HG02870 (cell line): ENCODE results near the gene IRS2.

Experiments used
- ATAC-seq: cut with Tn5 transposase; IDR thresholded peaks from one replicate; pipeline ENCODE4 v1.9.1; 2021; ENCODE audit warnings: mild to moderate bottlenecking, moderate library complexity; ENCODE audit not compliant: unreplicated experiment

The IRS2 gene

DNA sequence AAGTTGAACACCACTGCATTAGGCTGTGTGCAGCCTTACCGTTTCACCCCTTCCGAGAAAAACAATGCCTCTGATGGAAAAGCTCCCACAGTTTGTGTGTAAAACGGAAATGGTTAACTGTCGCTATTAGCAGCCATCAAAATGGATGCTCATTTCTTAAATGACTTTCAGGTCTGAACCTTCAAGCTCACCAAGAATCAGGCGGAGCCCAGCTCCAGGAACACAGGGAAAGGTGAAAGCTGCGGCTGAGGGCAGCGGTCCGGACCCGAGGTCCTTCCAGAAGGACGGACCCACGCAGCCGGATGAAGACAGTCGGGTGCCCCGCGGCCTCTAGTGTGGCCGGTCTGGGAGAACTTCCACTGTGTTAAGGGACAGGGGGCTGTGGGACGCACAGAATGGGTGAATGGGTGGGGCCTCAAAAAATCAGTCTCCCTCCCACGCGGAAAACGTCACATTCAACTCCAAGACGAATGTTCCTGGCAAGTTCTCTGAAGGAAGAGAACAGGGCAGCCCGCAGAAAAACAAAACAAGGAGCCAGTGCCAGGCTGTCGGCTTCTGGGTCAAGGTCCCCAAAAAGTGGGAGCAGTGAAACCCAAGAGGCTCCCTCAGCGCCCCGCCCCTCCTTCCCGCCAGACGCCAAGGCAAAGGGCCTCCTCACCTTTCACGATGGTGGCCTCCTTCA lies 4.9 kb downstream of the IRS2 start:
- ATAC-seq = no peak

DNA sequence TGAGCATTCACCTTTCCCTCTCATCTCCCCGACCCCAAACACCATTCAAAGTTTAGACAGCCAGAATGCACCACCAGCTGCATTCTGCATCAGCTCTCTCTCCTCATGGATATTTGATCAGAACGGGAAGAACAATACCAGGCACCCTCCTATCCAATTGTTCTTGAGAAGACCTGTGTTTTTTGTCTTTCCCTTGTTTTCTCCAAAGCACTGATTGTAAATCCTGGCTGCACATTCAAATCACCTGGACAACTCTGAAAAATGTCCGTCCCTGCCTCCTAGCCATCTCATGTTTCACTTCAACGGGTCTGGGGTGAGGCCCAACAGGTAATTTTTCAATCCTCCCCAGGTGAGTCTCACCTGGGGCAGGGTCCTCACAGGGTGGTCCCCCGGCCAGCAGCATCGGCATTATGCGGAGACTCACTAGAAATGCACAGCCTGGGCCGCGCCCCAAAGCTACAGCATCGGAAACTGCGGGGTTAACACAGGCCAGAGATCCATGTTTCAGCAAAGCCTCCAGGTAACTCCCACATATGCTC lies 5.5 kb downstream of the IRS2 start:
- ATAC-seq = no peak

DNA sequence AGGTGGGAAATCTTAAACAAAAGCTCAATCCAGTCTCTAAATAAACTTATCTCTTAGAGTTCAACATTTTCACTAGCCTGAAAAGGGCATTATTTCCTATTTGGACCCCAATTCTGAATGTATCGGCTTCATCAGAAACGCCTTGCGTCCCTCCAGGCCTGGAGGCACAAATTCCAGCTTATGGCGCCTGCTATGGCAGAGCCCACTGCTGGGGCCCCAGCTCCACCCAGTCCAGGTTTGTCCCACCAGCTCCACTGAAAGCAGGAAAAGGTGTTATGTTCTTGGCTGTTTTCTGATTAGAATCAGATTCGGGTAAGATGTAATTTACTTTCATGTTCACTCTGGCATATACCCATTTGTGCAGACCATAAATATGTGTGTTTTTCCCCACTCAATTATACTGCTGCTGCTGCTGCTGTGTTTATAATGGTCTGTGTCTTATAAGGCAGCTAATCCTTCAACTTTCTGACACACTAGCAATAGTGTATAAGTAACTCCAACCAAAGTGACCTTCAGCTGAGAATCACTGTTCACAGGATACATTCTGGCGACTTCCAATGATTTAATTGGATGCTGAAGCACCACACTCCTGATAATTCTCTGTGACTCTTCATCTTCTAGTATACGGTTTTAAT lies 6.4 kb downstream of the IRS2 start:
- no peak for ATAC-seq

DNA sequence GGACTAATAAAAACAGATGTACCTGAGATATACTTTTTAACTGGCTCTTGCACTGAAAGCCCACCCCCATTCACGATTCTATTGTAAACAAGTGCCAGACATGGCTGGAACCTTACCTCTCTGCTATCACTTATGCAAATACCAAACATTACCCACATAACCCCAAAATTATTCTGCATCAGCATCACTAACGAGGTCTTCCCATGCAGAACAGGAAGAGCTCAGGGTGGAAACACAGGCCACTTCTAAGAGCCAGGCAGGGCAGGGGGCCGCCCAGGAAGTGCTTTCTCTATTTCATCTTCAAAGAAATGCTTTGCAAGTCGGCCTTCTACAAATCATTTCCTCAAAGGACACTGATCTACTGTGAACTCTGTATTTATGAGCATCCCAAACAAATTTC lies 7.3 kb downstream of the IRS2 start:
- ATAC-seq = no peak

DNA sequence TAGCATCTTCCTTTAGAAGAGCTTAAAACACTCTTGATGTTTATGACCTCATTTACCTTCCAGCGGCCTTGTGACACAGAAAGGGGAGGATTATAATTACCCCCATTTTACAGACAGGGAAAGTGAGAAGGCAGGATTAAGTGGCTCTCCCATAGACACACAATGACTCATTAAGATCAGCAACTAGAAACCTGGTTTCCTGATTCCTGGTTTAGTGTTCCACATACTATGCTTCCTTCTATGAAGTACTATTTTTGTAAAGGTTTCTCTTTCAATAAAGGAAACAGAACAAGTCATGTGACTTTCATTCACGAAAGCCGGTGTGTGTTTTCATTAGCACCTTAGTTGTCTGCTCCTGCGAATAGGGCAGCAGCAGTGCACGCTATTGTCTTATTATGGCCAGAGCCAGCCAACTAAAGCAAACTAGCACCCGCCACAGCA lies 8.3 kb downstream of the IRS2 start:
- no peak for ATAC-seq

DNA sequence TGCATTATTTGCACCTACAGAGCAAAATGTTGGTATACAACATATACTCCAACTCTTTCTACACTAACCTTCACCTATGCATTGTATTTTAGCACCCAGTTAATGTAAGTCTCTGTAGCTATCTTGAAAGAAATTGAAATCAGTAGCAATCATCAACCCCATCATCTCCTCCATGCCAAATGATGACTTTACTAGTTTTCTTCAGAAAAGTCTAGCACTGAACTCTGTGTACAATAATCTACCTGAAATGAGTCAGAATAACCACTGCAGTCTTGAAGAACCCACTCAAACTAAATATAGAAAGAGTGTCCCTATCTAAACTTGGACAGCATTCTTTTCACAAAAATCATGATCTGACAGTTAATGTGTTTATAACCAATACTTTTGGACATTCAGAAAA lies 9.8 kb downstream of the IRS2 start:
- ATAC-seq = peak; percentile 51

DNA sequence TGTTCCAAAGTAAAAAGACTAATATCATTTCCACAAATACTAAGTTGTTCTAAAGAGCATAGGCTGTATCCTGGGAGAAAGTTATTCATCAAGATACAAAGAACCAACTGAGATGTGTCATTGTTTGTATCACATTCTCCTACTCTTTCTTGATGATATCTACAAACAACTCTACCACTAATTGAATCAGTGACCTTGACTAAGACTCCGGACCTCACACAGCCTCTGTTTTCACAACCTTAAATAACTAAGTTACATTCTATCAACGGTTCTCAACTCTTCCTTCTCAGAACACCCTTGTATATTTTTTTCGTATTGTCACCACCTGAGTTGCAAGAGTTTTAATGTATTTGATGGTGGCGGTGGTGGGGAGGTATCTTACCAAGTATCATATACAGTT lies 12.6 kb downstream of the IRS2 start:
- no peak for ATAC-seq

DNA sequence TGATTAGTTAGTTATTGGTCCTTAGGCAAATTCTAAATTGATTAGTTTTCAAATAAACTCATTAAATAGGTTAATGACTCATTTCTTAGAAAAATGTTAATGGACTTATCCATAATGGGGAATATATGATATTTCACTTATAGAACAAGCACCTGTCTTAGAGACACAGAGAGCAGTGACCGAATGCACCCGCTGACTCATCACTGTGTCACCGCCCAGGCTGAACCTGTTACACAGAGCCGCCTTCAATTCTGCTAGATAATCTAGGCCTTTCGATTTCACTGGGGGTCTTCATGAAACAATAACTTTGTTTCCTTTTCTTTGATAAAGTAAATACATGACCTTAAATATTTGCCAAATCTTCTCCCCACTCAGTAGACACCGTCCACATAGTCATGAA lies 13.1 kb downstream of the IRS2 start:
- no peak for ATAC-seq

DNA sequence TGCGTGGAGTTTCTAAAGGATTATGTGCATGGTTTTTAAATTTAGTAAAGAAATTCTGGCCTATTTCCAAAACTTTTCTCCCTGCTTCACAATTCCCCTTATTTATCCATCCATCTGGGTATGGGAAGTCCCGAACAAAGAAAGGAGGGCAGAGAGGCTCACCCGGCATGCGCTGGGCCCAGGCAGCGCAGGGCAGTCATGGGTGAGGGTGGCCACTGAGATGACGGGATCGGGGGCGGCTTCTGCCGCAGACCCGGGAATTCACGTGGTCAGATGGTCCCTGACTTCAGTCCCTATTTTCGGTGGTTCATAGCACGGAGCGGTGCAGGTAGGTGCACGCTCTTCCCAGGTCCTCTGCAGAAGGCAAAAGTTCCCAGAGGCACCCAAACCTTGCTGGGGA lies 14.5 kb downstream of the IRS2 start:
- ATAC-seq = no peak

DNA sequence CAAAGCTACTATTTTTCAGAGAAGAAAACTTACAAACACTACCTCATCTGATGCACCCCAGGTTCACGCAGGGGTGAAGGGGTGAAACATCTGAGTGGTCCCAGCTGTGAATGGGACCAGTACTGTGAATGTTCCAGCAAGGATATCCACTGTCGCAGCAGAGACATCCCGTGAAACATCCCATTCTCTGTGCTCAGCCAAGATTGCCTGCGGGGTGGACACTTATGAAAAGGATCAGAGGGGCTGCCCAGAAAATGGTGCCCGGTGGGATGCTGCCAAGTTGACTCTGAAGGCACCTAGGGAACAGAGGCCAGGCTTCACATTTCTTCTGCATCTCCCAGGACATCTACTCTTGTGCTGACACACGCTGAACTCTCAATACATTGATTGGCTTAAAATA lies 15.9 kb downstream of the IRS2 start:
- ATAC-seq = no peak

DNA sequence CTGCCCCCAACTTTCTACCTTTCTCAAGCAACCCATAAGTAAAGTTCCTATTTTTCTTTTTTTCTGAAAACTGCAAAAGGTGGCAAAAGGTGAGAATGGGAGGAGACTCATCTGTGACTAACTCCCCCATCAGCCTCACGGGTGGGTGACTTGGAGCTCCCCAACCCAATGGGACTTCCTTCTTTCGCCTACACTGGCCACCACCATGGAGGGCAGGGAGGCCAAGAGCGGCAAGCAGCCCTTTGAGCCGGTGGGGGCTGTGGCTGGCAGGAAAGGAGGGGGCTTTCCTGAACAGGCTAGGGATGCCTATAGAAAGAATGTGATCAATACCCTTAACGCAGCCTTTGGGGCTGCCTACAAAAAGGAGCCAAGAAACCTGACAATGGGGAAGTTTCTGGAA lies 16.5 kb downstream of the IRS2 start:
- ATAC-seq = no peak

DNA sequence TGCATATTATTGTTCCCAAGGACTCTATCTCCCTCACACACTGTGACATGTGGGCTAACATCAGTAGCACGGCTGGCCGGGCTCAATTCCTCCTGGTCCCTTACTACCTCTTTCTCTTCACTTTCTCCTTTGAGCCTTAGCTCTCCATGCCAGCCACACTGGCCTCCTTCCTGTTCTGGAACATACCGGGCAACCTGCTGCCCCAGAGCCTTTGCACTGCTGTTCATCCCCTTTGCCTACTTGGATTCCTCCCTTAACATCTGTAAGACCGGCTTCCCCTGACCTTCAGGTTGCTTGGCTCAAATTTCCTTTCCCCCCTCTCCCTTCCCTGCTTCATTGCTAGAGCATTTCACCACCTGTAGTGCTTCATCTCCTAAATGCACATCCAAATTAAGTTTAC lies 17.1 kb downstream of the IRS2 start:
- no peak for ATAC-seq

DNA sequence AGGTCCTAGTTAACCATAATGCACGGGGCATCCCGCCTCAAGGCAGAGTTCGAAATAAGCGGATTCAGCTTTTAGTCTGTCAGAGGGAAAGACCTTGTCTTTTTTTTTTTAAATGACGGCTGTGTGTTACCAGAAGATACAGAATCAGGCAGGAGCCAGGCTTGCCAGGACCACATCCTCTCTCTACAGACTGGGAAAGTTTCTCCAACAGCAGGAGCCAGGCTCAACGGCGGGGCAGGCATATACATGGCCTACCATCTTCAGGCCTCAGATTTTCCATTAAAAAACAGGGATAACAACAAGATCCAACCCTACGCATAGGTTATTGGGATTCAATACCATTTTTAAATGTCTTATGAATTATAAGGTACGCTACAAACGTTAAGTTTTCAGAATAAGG lies 17.8 kb downstream of the IRS2 start:
- no peak for ATAC-seq

DNA sequence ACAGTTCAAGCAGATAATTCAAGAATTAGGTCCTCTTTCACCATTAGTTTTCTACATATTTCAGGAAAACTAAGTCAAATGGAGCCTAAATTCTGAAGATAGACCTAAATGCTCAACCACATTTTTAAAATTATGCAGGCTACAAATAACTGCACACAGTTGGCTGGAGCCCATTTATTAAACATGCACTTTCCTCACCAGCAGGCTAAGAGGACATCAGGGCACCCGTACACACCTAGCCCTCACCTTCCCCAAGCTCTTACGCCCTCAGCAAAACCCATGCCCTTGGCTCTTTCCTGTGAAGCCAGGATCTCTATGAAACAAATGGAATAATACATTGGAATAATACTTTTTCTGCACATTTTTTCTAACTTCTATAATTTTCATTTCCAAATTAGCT lies 18.2 kb downstream of the IRS2 start:
- no peak for ATAC-seq

DNA sequence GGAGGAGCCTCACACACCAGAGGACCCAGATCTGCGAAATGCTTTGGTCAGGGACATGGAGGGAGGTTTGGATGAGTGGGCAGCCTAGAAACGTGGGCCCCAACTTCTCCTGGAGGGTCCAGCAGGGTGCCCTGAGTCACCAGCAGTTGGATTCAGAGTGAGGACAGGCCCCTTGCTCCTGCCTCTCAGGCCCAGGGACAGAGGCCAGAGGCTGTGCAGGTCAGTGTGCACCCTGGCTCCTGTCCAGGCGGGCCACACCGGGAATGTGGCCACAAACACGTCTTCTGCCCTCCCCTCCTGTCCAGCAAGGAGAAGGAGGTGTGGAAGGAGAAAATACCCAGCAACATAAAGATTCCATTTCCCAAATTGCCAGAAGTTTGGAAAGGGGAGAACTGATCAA lies 19.4 kb downstream of the IRS2 start:
- ATAC-seq = no peak

DNA sequence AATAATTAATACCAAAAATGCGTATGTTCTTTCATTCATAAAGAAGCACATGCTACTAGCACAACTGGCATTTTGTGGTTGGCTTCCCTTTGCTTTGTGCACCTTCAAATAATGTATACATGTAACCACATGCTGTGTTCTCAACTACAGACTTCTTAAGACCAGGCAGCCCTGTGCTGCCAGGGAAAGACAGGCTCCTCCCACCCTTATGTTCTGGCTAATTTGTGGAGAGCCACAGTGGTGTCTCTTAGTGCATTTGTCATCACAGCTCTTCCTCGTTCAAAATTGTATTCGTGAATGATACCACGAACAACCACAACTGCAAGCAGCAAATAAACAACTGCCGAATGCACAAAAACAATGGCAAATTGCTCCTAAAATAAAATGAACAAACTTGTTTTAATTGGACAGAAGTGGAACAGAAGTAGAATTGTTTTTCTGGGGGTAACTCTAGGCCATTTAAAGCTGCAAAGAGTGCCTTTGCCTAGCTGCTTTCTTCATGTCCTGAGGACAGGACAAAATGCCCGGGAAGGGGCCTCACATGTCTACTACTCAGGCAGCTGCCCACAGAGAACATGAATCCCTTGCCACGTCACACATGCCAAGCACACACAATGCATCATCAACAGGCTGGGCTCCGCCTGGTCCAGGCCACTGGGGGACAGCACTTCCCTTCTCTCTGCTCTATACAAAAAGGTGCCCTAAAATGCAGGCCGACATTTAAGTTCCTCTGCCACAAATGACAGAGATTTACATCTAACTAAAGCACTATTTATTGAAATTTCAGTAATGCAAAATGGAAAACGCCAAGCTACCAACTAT lies 21.7 kb downstream of the IRS2 start:
- no peak for ATAC-seq

DNA sequence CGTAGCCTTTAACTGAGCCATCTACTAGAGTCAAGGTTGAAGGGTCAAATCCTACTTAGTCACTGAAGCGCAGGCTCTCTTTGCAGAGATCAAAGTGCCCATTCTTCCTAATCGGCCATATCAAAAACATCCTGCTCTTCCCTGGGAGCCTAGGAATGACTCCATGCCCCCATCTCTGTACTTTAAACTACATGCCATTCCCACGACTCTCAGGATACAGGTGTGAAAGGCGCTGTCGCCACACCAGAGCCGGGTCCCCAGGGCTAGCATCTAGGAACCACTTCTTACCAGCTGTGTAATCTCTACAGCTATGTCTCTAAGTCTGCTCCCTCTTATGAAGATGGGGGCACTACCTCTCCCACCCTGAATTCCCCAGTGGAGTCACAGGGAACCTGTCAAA lies 22.3 kb downstream of the IRS2 start:
- ATAC-seq = no peak

DNA sequence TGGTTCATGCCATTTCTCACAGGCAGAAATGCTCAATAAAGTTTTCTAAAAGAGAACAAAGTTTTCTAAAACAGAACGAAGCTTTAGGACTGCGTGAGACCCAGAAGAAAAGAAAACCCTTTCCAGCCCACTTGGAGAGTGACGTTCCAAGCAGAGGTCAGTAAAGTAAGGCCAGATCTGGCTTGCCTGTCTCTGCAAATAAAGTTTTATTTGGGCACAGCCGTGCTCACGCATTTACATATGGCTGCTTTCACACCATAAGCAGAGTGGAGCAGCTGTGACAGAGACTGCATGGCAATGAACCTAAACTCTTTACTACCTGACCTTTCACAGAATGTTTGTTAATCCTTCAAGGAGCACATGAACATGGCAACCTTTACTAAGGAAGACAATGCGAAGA lies 23.6 kb downstream of the IRS2 start:
- ATAC-seq = no peak

DNA sequence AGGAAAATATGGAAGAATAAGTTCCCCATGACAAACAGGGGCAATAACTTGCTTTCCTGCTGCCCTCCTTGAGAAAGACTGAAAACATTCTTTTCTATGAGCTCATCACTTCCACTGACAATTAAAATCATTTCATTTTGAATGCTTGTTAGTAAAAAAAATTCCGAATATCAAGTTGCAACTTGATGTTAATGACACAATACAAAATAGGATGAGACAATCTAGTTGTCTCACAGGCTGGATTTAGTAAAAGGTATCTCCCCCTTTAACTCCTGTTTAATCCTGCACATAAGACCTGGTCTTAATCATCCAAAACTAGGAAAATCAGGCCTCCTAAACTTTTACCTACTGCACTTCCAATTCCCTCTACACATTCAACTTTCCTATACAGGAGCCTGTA lies 24.7 kb downstream of the IRS2 start:
- no peak for ATAC-seq

DNA sequence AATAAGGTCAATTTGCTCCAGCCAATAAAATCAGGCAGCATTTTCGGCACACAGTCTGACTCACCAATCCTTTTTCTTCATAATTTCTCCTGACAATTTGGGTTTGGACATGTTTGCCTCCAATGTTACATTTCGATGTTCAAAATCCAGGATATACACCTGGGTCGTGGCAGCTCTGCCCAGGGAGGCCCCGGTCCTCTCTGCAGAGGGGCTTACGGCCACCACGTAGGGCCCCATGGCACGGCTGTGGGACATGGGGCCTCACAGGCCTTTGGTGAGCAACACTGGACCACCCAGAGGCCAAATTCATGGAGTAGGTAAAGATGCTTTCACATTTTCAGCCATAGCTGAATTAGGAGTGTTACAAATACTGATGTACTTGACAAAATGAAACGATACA lies 25.4 kb downstream of the IRS2 start:
- no peak for ATAC-seq

DNA sequence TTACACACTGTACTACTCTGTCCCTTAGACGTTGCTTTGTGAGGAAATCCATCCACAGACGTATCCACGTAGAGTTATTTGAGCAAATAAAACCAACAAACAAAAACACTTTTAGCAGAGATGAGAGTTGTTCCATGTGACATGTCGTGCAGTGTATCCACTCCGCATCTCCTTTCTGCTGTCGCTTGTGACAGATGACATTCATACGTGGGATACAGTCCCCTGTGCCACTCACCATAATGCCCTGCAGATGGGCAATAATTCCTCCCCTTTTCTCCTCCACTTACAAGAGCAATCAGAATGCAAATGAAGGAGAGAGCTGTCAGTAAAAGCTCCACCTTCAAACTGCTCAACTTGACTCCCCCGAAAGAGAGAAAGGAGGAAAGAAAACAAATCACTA lies 26.0 kb downstream of the IRS2 start:
- ATAC-seq = no peak

DNA sequence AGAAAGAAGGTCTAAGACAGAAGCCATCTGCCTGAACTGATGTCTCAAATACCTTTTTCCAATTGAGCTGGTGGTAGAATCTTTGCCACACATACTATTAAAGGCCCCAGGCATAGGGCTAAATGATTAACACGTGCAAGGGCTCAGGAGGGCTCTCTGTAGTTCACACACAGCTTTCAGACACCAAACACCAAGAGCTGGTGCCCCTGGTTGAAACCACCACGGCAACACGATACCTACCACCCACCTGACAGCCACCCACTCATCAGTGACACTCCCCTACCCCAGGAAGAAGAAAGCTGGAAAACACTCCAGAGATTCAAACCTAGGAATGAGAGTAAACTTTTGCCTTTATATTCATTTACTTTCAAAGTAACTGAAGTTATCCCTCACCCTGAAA lies 26.8 kb downstream of the IRS2 start:
- no peak for ATAC-seq
